Transverse colon (tissue), 3 donors: ENCODE measurements around the gene GPC5.

ENCODE experiments used
- CTCF ChIP-seq, 5 experiments: fragments of 200-600 bp in 3 of 5; fragments of 450-650 bp in 2 of 5; sonication (generic) in 3 of 5; IDR thresholded peaks; 1 replicate in 2 of 5; 2 replicates in 3 of 5; pipeline ENCODE4 v1.5.1; 2016 to 2017; ENCODE audit warnings: antibody characterized with exemption in 5 of 5, inconsistent platforms in 3 of 5, mild to moderate bottlenecking in 2 of 5, moderate library complexity in 1 of 5
- POLR2A ChIP-seq: fragments of 450-650 bp; IDR thresholded peaks from one replicate; pipeline ENCODE4 v1.6.1; 2016; ENCODE audit warnings: antibody characterized with exemption, mild to moderate bottlenecking, moderate library complexity

- TF ChIP-seq CTCF (IDR thresholded peaks at IDR 0.05) (peak in 2 of 5 experiments; percentile 19), POLR2A (no peak)
These were observed 676.2 kb downstream of the GPC5 start for GRCh38 chr13:92074658-92075057.
